CD4-positive, alpha-beta T cell treated with Interferon alpha-2 for 1 hour (primary cell): ENCODE measurements around the gene RHNO1.
A peak's percentile ranks its signal among the peaks of the same experiment; 100 is the strongest.
"Not testable (repeated sequence)": the region's sequence is repeated elsewhere in the genome, so short reads cannot be mapped to it uniquely, and the experiment has no call there.

Experiments
- DNase-seq, 2 donors: peaks; one replicate each; pipeline ENCODE4 v3.0.0-alpha.2; 2020 to 2022

The RHNO1 gene

DNA sequence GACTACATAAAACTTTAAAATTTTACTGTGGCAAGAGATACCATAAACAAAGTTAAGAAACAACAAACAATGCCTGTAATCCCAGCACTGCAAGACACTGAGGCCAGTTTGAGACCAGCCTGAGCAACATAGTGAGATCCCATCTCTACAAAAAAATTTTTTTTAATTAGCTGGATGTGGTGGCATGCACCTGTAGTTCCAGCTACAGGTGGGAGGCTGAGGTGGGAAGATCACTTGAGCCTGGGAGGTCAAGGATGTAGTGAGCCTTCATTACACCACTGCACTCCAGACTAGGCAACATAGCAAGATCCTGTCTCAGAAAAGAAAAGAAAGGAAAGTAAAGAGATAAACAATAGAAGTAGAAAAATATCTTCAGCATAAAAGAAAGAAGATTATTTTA is 16.9 kb upstream of the RHNO1 start:
- no peak for DNase-seq

DNA sequence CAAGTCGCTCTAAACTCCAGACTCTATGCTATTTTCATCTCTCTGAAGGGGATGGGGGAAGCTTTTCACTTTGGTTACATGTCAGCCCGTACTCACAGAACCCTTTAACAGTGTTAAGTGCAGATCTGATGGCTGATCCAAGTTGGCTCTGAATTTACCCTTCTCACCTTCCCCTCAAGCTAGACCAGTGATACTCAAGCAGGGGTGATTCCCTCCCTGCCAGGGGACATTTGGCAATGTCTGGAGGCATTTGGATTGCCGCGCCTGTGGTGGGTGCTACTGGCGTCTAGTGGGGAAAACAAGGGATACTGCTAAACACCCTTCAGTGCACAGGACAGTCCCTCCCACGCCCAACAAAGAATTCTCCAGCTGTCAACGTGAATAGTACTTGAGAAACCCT is 14.1 kb upstream of the RHNO1 start:
- DNase-seq = no peak

DNA sequence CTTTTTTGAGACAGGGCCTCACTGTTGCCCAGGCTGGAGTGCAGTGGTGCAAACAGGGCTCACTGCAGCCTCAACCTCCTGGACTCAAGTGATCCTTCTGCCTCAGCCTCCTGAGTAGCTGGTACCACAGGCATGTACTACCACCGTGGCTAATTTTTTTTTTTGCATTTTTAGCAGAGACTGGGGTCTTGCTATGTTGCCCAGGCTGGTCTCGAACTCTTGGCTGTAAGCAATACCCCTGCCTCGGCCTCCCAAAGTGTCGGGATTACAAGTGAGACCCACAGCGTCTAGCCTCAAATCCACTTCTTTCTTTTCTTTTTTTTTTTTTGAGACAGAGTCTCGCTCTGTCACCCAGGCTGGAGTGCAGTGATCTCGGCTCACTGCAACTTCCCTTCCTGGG is 13.6 kb upstream of the RHNO1 start:
- DNase-seq = not testable (repeated sequence)

DNA sequence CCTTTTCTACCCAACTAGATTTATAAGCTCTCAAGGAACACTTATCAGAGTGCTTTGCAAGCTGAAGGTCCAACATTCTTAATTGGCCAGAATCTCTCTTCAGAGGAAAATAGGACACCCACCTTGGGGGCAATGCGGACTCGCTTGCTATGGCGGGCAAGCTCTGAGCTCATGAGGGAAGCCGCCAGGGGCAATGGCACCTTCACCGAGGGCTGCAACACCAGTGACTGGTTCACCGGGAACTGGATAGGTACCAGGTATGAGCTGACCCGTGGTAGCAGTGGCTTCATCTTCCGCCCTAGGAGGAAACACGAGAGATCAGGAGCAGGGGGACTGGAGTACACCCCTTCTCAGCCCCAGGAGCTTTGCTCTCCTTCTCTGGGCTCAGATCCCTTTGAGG is 12.8 kb upstream of the RHNO1 start:
- no peak for DNase-seq

DNA sequence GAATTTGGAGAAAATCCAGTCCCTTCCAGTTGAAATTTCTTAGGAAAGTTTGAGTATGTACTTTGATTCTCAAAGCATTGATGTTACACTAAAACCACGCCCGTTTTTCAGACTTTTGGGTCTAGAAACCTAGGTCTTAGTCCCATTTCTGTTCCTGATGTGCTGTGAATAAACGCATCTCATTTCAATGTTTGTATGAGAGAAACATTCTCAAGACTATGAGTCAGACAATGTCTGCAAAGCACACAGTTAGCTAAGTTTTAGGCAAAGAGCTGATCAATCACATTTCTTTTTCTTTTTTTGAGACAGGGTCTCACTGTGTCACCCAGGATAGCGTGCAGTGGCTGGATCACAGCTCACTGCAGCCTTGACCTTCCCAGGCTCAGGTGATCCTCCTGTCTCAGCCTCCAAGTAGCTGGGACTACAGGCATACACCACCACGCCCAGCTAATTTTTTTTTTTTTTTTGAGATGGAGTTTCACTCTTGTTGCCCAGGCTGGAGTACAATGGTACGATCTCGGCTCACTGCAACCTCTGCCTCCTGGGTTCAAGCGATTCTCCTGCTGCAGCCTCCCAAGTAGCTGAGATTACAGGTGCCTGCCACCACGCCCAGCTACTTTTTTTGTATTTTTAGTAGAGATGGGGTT is 7.9 kb upstream of the RHNO1 start:
- DNase-seq = not testable (repeated sequence)

DNA sequence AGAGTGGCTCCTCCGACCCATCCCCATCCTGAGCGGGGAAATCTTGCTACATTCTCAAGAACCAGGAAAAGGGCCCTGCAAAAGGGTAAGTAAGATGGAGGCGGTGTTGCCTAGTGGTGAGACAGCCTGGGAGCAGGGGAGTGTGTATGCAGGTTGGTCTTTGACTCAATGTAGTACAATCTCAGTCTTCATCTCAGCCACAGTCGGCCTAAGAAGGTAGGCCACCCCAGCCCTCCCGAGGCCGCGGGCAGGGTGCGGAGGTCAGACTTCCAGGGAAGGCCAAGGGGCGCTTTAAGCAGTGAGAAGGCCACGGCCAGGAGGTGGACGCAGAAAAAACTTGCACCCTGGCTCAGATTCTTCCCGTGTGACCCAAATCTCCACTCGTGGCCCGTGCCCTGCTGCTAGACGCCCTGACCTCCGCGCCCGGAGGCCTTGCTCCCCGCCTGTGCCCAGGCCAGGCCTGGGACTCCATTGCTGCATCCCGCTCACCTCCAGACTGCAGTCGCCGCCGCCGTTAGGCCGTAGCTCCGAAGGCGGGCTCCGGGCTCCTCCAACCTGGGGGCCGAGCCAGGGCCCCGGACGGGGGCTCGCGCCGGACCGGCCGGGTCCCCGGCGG is 484 bp upstream of the RHNO1 start:
- peak in 1 of 2 donors; percentile 12 for DNase-seq

DNA sequence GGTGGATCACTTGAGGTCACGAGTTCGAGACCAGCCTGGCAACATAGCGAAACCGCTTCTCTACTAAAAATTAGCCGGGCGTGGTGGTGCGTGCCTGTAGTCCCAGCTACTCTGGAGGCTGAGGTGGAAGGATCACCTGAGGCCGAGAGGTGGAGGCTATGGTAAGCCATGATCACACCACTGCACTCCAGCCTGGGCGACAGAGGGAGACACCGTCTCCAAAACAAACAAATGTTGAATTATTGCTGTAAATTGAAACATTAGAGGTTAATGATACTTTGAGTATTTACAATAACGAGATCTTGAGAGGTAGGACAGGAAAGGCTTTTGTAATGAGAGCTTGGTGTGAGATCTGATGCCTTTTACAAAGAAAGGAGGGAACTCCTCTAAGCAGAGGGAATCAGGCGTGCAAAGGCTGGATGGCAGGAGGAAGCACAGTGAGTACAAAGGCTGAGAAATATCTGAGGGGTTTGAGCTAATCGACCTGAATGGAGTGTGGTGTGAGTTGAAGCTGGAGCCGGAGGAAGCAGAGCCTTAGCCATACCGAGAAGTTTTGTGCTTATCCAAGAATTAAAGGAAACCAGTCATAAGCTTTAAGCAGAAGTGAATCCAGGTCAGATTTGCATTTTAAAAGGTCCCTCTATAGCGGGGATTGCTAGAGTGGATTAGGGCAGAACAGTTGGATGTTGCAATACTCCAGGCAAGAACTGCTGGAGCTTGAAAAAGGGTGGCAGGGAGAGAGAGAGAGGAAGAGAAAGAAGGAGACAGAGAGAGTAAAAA is 1.1 kb downstream of the RHNO1 start:
- DNase-seq = peak in 1 of 2 donors; percentile 20

DNA sequence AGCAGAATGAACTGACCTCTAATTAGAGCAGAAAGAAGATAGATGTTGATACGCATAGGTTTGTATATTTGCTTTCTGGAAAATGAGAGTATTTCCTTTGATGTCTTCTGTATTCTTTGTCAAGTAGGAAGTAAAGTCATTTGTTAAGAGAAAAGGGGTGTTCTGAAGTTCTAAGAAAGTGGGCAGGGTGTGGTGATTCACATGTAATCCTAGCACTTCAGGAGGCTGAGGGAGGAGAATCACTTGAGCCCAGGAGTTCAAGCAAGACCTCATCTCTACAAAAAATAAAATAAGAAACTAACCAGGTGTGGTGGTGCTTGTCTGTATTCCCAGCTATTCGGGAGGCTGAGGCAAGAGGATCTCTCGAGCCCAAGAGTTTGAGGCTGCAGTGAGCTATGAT is 2.8 kb downstream of the RHNO1 start:
- no peak for DNase-seq

DNA sequence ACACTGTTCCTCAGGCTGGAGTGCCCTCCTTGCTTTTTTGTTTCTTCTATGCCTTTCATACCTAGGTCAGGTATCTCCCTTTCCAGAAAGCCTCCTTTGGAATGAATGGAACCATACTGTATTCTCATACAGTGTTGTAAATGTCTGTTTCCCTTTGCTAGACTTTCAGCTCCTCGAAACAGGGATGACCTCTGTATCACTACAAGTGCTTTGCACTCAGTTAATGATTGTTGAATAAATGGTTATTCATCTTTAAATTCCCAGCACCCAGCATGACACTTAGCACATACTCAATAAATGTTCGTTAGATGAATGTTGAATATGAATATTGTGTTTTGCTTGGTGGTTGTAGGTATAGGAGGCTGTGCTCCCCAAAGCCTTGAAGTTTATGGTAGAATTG is 7.8 kb downstream of the RHNO1 start:
- no peak for DNase-seq

DNA sequence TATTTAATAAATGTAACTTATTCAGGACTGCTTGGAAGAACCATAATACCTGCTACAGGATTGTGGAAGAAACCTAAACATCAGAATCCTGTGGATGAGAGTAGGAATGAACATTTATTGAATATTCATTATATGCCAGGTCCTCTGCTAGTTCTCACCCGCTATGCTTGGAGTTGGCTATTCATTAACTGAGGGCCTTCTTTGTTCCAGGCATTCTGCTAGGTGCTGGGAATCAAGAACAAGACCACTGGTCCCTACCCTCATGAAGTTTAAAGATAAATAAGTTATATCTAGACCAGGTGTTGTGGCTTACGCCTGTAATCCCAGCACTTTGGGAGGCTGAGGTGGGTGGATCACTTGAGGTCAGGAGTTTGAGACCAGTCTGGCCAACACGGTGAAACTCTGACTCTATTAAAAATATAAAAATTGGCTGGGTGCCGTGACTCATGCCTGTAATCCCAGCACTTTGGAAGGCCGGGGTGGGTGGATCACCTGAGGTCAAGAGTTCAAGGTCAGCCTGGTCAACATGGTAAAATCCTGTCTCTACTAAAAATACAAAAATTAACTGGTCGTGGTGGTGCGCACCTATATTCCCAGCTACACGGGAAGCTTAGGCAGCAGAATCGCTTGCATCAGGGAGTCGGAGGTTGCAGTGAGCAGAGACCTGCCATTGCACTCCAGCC is 9.9 kb downstream of the RHNO1 start:
- DNase-seq = no peak

DNA sequence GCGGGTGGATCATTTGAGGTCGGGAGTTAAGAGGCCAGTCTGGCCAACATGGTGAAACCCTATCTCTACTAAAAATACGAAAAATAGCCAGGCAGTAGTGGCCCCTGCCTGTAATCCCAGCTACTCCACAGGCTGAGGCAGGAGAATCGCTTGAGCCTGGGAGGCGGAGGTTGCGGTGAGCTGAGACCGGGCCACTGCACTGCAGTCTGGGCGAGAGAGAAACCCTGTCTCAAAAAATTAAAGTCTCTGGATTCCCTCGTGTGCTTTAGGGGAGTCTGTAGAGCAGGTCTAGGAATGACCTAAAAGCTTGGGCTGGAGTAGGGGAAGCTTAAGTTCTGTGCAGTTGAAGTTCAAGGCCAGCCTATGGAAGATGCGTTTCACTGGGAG is 13.0 kb downstream of the RHNO1 start:
- DNase-seq = no peak

DNA sequence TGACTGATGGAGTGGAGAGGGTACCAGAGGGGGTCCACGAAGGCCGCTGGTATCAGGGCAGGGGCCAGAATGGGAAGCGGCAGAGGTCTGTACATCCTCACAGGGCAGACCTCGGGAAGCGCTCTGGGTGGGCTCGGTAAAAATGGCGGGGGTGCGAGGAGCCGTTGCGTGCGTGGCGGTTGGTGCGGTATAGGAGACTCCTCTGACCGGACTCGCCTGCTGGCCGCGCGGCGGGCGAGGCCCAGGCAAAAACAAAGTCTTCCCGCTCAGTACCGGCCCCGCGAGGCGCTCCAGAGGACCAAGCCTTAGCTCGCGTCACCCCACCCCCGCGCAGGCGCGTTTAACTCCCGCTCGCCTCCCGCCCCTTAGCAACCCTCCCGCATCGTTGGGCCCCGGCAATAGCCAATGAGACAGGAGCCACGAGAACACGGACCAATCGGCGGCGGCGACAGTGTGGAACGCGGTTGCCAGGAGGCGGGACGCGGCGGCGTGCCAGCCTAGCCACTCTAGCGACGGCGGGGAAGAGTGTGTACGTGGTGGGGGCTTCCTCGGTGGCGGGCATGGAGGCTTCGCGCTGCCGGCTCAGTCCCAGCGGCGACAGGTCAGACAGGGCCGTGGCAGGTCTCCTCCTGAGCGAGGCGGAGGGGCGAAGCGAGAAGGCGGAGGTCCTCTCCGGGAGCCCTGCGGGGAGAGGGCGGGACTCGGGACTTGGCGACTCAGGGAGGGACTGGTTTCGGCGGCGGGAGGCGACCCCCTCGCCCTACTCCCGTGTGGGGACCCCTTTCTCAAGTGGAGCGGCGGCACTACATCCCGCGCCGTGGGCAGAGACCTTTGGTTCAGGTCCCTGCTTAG is 13.6 kb downstream of the RHNO1 start, which contains the start of gene TULP3:
Gene TULP3, plus strand, starts transcription at position 504 of the 852 bp plus-strand sequence. Its CDS starts 57 bp downstream, at position 561.
- DNase-seq = peak; percentile 98 to 99

DNA sequence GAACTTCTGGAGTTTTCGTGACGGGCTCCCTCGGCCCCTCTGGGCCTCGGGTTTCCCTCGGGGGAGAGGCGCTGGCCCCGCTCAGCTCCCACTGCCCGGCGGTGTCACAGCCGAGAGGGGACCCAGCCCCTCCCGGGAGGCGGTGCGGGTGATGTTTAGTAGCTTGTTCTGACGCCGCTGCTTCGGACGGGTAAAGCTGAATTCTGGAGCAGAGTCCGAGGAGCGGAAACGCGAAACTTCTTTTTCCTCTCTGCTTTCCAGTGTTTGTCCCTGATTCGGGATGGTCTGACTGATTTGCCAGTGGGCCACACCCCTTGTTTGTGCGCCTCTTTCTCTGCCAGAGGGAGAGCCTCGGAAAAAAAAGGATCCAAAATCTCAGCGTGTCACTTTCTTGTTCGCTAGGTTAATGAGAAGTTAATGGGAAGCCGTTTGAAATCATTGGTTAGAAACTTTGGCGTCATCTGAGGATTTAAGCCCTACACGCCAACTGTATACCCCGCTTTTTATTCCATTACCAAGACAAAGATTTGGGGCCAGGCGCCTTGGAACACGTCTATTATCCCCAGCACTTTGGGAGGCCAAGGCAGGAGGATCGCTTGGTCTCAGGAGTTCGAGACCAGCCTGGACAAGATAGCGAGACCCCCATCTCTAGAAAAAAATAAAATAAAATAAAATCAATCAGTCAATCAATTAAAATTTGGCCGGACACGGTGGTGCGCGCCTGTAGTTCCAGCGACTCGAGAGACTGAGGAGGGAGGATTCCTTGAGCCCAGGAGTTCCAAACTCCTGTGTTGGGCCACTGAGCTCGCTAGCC is 14.4 kb downstream of the RHNO1 start:
- no peak for DNase-seq

DNA sequence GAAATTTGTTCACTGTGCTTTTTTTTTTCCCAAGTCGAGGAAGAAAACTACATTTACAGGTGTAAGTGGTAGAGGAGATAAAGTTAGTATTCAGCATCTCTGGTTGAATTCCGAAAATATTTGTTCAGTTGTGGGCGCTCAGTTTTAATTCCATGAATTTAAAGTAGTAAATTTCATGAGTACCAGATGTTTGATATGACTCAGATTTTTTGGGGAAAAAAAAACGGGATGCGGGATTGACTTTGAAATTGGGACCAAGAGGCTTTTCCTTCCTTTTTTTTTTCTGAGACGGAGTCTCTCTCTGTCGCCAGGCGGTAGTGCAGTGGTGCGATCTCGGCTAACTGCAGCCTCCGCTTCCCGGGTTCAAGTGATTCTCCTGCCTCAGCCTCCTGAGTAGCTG is 15.2 kb downstream of the RHNO1 start:
- DNase-seq = no peak

DNA sequence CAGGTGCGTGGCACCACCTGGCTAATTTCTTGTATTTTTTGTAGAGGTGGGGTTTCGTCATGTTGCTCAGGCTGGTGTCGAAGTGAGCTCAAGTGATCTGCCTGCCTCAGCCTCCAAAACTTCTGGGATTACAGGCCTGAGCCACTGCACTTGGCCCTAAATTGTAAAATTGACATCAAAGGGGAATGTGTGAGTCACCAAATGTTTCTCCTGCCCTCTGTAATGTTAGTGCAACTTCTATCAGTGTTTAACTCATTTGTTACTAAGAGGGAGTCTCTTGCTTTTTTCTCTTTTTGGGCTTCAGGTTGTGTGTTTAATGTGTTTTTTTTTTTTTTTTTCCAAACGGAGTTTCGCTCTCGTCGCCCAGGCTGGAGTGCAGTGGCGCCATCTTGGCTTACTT is 16.0 kb downstream of the RHNO1 start:
- no peak for DNase-seq

DNA sequence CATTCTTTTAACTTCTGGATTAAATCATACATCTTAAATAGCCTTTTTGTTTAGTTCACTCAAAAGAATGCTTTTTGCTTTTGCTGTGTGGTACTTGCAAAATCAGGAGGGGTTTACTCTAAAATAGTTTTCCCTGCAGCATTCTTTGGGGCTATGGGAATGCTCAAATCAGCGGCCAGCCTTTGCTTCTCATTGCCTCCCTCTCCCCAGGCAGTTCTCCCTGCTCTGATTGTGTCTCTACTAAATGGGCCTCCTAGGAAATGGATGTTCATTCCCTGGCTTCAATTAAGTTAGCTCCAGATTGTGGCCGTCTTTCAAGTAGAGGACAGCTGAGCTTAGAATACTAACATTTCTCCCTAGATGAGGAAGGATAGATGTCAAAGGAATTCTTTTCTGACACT is 18.0 kb downstream of the RHNO1 start:
- no peak for DNase-seq

DNA sequence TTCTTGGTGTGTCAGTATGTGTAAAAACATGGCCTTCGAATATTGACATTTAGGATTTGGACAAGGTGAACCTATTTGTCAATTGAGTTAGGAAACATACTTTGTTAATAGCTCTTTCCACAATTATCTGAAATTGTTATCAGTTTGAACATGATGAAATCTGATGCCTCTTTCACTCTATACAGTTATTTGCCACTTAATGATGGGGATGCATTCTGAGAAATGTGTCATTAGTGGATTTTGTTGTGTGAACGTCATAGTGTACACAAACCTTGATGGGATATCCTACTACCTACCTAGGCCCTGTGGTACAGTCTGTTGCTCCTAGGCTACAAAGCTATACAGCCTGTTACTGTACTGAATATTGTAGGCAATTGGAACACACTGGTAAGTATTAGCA is 18.5 kb downstream of the RHNO1 start:
- no peak for DNase-seq

DNA sequence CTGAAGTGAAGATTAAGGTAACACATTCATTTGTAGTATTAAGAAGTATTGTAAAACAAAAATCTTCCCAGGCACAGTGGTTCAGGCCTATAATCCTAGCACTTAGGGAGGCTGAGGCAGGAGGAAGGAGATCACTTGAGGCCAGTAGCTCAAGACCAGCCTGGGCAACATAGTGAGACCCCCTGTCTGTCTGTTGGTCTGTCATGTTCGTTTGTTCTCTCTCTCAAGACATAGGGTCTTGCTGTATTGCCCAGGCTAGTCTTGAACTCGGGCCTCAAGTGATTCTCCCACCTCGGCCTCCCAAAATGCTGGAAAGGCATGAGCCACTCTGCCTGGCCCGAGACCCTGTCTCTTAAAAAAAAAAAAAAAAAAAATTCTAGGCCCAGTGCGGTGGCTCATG is 20.4 kb downstream of the RHNO1 start:
- DNase-seq = no peak

DNA sequence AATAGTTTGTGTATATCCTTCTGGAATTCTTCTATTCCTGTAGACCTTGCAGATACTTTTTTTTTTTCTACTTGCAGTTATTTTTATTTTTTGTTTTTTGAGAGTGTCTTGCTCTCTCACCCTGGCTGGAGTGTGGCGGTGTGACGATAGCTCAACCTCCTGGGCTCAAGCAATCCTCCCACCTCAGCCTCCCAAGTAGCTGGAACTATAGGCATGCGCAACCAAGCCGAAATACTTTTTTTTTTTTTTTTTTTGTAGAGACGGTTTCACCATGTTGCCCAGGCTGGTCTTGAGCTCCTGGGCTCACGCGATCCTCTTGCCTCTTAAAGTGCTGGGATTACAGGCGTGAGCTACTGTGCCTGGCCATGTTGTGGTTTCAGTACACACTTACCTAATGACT is 23.6 kb downstream of the RHNO1 start:
- DNase-seq = no peak

DNA sequence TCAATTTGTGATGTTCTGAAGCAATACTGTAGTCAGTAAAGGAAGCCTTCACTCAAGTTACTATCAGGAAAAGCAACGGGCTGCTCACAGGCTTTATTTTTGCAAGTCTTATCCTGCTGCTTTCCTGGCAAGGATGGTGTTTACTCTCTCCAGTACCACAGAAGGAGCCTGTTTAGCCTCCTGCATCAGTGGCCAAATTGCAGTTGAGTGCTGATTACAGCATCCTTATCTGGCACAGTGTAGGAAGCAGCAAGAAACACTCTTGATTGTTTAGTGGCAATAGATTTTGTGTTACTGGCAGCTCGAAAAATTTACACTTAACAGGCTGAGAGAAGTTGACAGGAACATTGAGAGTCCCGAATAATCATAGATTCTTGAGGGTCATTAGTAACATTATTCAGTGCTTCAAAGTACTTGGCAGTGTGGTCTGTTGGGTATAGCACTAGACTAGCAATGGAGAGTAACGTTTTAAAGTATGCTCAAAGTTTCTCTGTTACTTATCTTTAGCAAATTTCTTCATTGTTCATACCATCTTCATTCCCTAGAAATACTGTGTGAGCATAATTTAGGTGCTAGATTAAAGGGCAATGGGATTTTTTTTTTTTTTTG is 25.4 kb downstream of the RHNO1 start:
- DNase-seq = no peak

DNA sequence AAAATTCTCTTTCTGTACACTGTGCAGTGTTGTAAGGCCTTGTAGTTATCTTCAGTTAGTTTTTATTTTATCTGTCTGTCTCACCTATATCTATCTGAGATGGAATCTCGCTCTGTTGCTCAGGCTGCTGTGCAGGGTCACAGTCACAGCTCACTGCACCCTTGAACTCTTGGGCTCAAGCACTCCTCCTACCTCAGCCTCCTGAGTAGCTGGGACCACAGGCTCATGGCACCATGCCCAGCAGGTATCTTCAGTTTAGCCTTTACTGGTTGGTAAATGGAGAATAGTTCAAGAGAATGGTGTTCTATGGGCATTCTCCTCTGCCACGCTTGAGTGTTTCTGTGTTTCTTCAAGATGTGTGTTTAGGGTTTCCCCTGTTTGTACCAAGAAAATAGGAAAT is 27.2 kb downstream of the RHNO1 start:
- DNase-seq = no peak
